ENCODE measurements around the gene RPS27L. TPM values are rescaled to one million over a fixed set of nuclear protein-coding genes. Genes with fewer than 3 reads are reported as not detected.

Gene RPS27L
- 100 to 1,000 TPM in 3 of 5 experiments, 10 to 100 TPM in 2; 38.7 to 248 (median 111) TPM for total RNA-seq
- polyA plus RNA-seq, result 100 to 1,000 TPM in 1 of 2 donors, 10 to 100 TPM in 1; 86.8 to 224 TPM
- total RNA-seq, result 25.4 reads per million, percentile 56 among the genes with 10 or more reads in this experiment

DNA sequence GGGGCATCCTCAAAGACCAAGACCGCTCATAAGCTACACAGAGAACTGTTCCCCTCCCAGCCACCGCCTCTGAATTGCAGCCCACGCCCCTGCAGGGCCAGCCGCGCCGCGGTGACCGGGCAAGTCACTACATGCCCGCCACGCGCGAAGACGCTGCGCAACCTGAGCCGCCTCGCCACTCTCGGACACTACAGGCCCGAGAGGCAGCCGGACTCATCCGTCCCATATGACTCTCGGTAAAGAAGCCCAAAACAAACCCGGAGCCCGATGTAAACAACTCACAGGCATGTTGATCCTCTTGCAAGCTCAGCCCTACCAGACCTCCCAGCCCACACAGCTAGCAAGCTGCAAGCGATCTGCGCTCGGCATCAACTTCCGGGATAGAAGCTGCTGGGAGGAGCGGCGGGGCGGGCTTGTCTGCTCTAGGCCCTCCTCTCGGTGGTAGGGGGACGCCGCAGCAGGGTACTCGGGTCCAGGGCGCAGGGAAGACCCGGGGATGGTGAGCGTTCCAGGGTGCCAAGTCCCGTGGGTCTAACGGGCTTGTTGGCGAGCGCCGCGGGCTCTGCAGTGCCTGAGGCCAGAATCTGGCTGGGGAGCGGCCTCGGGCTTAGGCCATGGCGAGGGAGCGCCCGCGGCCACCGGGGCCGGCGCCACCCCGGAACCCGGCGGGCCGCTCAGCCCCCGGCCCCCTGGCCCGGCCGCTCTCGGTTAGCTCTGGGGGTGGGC is at the start of gene RPS27L:
TSS of gene RPS27L (minus strand) at position 360 of the 726 bp plus-strand sequence. CDS start at position 288, 72 bp downstream.
- peak; percentile 72 to 89 (median 84) for DNase-seq
- no peaks in the 10 kb centered on the region for H3K27me3 ChIP-seq (ENCODE audit: control insufficient read depth in 2 of 2, insufficient read depth in 2 of 2, low read length in 2 of 2)
- H3K9me3 ChIP-seq (ENCODE audit: control insufficient read depth in 2 of 3, low read length in 3 of 3), result no peaks in the 10 kb centered on the region
- ChIA-PET CTCF (interaction anchor here (0.5 to 1.4 kb wide), 7 partner anchors 12 to 1827 kb away, joined by 3 to 4 read pairs (median 4); no protein-coding TSS in a partner anchor), POLR2A (interaction anchor here (0.7 to 5.3 kb wide), 23 partner anchors 8 to 935 kb away, joined by 3 to 49 read pairs (median 5); partner anchors contain the start of genes APH1B and RAB8B)
- intact Hi-C loops (cut with micrococcal nuclease), result loop anchor here (1.0 to 5.0 kb wide), 10 partner anchors 14 to 131 kb away; partner anchors contain the start of genes APH1B (in 2 of the 2), LACTB (in 2 of the 2) and RAB8B (in 1 of the 2)
- peak within 1 kb of the TSS; percentile 100 for H3K4me3 ChIP-seq (ENCODE audit: low read length)
- Mint-ChIP-seq H3K9me3 (no peaks in the 10 kb centered on the region), H3K27me3 (no peaks in the 10 kb centered on the region), H3K36me3 (peaks cover 0 to 29% (median 5%) of the 10 kb centered on the region in 5 donors), H3K27ac (peak within 1 kb of the TSS; percentile 93 to 99 (median 97)), H3K4me1 (peaks cover 4 to 37% (median 25%) of the 10 kb centered on the region in 7 donors), H3K4me3 (peak within 1 kb of the TSS; percentile 89 to 100 (median 98))
- H3K36me3 ChIP-seq (ENCODE audit: control insufficient read depth in 2 of 3, insufficient read depth in 3 of 3, low read length in 3 of 3), result peaks cover 0 to 9% (median 0%) of the 10 kb centered on the region in 3 experiments
- H3K27ac ChIP-seq (ENCODE audit: low read depth, low read length), result peak within 1 kb of the TSS; percentile 86
- peak; percentile 97 for ATAC-seq
- H3K4me1 ChIP-seq (ENCODE audit: control insufficient read depth in 2 of 2, insufficient read depth in 2 of 2, low read length in 2 of 2), result peaks cover 10 to 11% of the 10 kb centered on the region in 2 donors

DNA sequence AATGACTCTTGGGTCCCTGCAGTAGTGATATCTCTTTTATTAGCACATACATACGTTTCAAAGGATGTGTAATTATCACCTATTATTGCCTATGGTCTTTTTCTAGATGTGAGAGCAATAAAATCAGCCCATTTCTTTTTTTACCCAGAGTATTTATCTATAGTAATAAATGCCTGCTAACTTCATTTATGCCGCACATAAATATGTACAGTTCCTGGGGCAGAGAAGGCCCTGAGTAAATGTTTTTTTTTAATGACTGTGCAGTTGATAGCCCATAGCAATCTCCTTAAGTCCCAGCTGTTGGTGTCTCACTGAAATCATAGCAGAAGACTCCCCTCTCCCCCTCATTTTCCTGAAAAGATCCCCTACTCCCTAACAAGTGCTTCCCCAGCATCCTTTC is 48.8 kb upstream of the RPS27L start:
- Histone ChIP-seq H3K36me3 (ENCODE audit: control insufficient read depth in 2 of 3, insufficient read depth in 3 of 3, low read length in 3 of 3) (no peaks in the 10 kb centered on the region), H3K4me3 (ENCODE audit: low read length) (no peak overlapping the region), H3K4me1 (ENCODE audit: control insufficient read depth in 2 of 2, insufficient read depth in 2 of 2, low read length in 2 of 2) (peaks cover 47 to 64% of the 10 kb centered on the region in 2 donors), H3K27me3 (ENCODE audit: control insufficient read depth in 2 of 2, insufficient read depth in 2 of 2, low read length in 2 of 2) (no peaks in the 10 kb centered on the region), H3K27ac (ENCODE audit: low read depth, low read length) (no peak overlapping the region), H3K9me3 (ENCODE audit: control insufficient read depth in 2 of 3, low read length in 3 of 3) (no peaks in the 10 kb centered on the region)
- intact Hi-C loops (cut with micrococcal nuclease), result no loop called here
- DNase-seq, result no peak
- Mint-ChIP-seq H3K4me1 (peaks cover 67 to 98% (median 91%) of the 10 kb centered on the region in 7 donors), H3K27ac (peak overlapping the region in 8 of 9 donors; percentile 2 to 67 (median 28)), H3K27me3 (no peaks in the 10 kb centered on the region), H3K9me3 (peaks cover 0 to 3% (median 0%) of the 10 kb centered on the region in 11 donors), H3K4me3 (peak overlapping the region in 4 of 10 donors; percentile 11 to 35 (median 16)), H3K36me3 (peaks cover 3 to 36% (median 21%) of the 10 kb centered on the region in 5 donors)
- ChIA-PET CTCF (no interaction called here), POLR2A (interaction anchor here (0.6 kb wide), 1 partner anchor 663 kb away, joined by 3 read pairs; no protein-coding TSS in a partner anchor)
- ATAC-seq, result no peak

DNA sequence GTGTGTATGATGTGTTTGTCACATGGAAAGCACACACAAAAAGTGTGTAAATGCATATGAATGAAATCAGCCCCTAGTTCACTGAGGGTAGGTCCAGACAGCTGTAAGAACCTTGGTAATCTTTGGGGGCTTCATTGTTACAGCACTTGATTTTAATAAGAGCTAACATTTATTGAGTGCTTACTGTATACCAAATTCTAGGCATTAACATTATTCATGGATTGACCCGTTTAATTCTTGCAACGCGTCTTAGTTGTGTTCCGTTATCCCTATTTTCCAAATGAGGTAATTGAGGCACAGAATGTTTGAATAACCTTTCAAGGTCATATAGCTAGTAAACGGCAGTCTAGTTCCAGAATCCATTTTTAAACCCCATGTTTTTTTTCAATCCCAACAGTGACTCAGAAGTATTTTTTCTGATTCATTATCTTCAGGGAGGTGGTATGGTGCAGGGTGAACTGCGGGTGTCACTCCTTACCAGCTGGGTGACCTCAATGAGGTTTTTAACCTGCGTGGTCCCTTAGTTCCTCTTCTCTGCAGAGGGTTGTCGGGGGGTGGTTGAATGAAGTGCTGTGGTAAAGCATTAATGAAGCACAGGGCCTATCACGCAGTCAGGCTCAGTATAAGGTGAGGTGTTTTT is 46.3 kb upstream of the RPS27L start:
- Mint-ChIP-seq H3K4me1 (peaks cover 70 to 98% (median 93%) of the 10 kb centered on the region in 7 donors), H3K27me3 (no peaks in the 10 kb centered on the region), H3K36me3 (peaks cover 3 to 39% (median 29%) of the 10 kb centered on the region in 5 donors), H3K27ac (peak overlapping the region in 7 of 9 donors; percentile 29 to 76 (median 59)), H3K9me3 (peaks cover 0 to 3% (median 0%) of the 10 kb centered on the region in 11 donors), H3K4me3 (peak overlapping the region; percentile 3 to 65 (median 36))
- Histone ChIP-seq H3K36me3 (ENCODE audit: control insufficient read depth in 2 of 3, insufficient read depth in 3 of 3, low read length in 3 of 3) (no peaks in the 10 kb centered on the region), H3K9me3 (ENCODE audit: control insufficient read depth in 2 of 3, low read length in 3 of 3) (no peaks in the 10 kb centered on the region), H3K27ac (ENCODE audit: low read depth, low read length) (no peak overlapping the region), H3K27me3 (ENCODE audit: control insufficient read depth in 2 of 2, insufficient read depth in 2 of 2, low read length in 2 of 2) (no peaks in the 10 kb centered on the region), H3K4me3 (ENCODE audit: low read length) (no peak overlapping the region), H3K4me1 (ENCODE audit: control insufficient read depth in 2 of 2, insufficient read depth in 2 of 2, low read length in 2 of 2) (peaks cover 59 to 70% of the 10 kb centered on the region in 2 donors)
- intact Hi-C loops (cut with micrococcal nuclease), result no loop called here
- DNase-seq (peak in 5 of 9 donors; percentile 18 to 54 (median 40)), ATAC-seq (peak; percentile 88)
- POLR2A ChIA-PET, result interaction anchor here (0.9 to 5.2 kb wide), 4 partner anchors 12 to 71 kb away, joined by 3 to 27 read pairs (median 6); no protein-coding TSS in a partner anchor
- CTCF ChIA-PET, result interaction anchor here (0.6 to 0.9 kb wide), 2 partner anchors 20 to 29 kb away, joined by 3 to 4 read pairs; no protein-coding TSS in a partner anchor

DNA sequence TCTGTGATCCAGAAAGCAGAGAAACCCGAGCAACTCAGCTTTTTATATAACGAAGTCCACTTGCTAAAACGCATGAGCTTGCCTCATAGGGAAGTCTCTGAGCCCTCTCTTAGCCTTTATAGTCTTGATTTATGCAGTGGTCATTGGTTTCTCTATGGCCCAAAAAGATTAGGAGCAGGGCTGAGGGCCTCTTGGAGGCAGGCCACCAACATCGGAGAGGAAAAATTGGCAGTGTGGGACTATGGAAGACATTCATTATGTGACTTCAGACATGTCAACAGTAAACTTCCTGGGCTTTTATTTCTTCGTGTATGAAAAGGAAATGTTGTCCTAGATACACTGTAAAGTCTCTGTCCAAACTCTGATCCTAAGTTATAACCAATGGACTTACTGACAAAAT is 45.6 kb upstream of the RPS27L start:
- ATAC-seq (no peak), DNase-seq (no peak)
- Mint-ChIP-seq H3K4me1 (peaks cover 71 to 98% (median 93%) of the 10 kb centered on the region in 7 donors), H3K27me3 (no peaks in the 10 kb centered on the region), H3K27ac (peak overlapping the region in 7 of 9 donors; percentile 25 to 90 (median 53)), H3K4me3 (peak overlapping the region in 8 of 10 donors; percentile 14 to 70 (median 55)), H3K36me3 (peaks cover 3 to 40% (median 28%) of the 10 kb centered on the region in 5 donors), H3K9me3 (peaks cover 0 to 3% (median 0%) of the 10 kb centered on the region in 11 donors)
- Histone ChIP-seq H3K9me3 (ENCODE audit: control insufficient read depth in 2 of 3, low read length in 3 of 3) (no peaks in the 10 kb centered on the region), H3K4me1 (ENCODE audit: control insufficient read depth in 2 of 2, insufficient read depth in 2 of 2, low read length in 2 of 2) (peaks cover 64 to 70% of the 10 kb centered on the region in 2 donors), H3K36me3 (ENCODE audit: control insufficient read depth in 2 of 3, insufficient read depth in 3 of 3, low read length in 3 of 3) (no peaks in the 10 kb centered on the region), H3K27ac (ENCODE audit: low read depth, low read length) (no peak overlapping the region), H3K27me3 (ENCODE audit: control insufficient read depth in 2 of 2, insufficient read depth in 2 of 2, low read length in 2 of 2) (no peaks in the 10 kb centered on the region), H3K4me3 (ENCODE audit: low read length) (no peak overlapping the region)
- ChIA-PET CTCF (interaction anchor here (0.6 to 1.5 kb wide), 3 partner anchors 8 to 679 kb away, joined by 3 to 6 read pairs (median 3); no protein-coding TSS in a partner anchor), POLR2A (interaction anchor here (0.6 to 5.2 kb wide), 5 partner anchors 11 to 78 kb away, joined by 3 to 27 read pairs (median 3); no protein-coding TSS in a partner anchor)
- intact Hi-C loops (cut with micrococcal nuclease), result no loop called here

DNA sequence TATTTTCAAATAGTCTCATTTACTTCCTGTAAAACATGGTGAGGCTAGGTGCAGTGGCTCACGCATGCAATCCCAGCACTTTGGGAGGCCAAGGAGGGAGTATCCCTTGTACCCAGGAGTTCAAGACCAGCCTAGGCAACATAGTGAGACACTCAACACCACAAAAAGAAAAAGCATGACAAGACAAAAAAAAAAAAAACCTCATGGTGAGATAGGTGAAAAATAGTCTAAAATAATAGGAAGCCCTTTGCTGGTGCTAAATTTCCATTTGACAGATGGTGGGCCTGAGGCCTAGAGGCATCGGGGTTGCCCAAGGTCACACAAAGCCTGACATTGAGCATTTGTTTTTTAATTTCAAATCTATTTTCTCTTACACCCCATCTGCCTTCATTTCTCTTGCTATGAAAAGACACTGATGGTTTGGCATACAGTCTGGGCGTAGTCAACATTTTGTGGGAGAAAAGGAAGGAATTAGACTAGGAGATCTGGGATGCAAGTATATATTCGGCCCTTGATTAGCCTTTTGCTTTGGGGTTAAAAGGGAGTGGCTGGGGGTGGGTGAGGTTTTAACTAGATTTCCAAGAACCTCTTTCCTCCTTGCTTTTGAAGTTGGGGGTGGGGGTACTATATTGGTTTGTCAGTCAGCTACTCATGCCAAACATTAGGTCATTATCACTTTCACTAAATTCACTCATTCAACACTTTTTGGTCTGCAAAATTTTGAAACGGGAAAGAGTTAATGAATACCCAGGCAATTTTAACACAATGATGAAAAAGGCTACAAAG is 43.4 kb upstream of the RPS27L start:
- H3K36me3 ChIP-seq (ENCODE audit: control insufficient read depth in 2 of 3, insufficient read depth in 3 of 3, low read length in 3 of 3), result no peaks in the 10 kb centered on the region
- no peak for ATAC-seq
- POLR2A ChIA-PET, result interaction anchor here (0.9 to 5.2 kb wide), 4 partner anchors 9 to 61 kb away, joined by 4 to 27 read pairs (median 4); no protein-coding TSS in a partner anchor
- H3K36me3 Mint-ChIP-seq, result peaks cover 0 to 34% (median 21%) of the 10 kb centered on the region in 5 donors
- peak overlapping the region in 8 of 9 donors; percentile 35 to 94 (median 76) for H3K27ac Mint-ChIP-seq
- no peaks in the 10 kb centered on the region for H3K27me3 Mint-ChIP-seq
- peak overlapping the region; percentile 55 to 75 (median 66) for H3K4me3 Mint-ChIP-seq
- intact Hi-C loops (cut with micrococcal nuclease), result loop anchor here in 1 of 2 donors (1.0 kb wide), 2 partner anchors 8 to 11 kb away; no protein-coding TSS in a partner anchor
- peak overlapping the region; percentile 14 for H3K4me3 ChIP-seq (ENCODE audit: low read length)
- peaks cover 62 to 98% (median 93%) of the 10 kb centered on the region in 7 donors for H3K4me1 Mint-ChIP-seq
- H3K27me3 ChIP-seq (ENCODE audit: control insufficient read depth in 2 of 2, insufficient read depth in 2 of 2, low read length in 2 of 2), result no peaks in the 10 kb centered on the region
- no peaks in the 10 kb centered on the region for H3K9me3 ChIP-seq (ENCODE audit: control insufficient read depth in 2 of 3, low read length in 3 of 3)
- no peak overlapping the region for H3K27ac ChIP-seq (ENCODE audit: low read depth, low read length)
- DNase-seq, result no peak
- CTCF ChIA-PET, result no interaction called here
- H3K9me3 Mint-ChIP-seq, result peaks cover 0 to 3% (median 0%) of the 10 kb centered on the region in 11 donors
- peaks cover 79 to 81% of the 10 kb centered on the region in 2 donors for H3K4me1 ChIP-seq (ENCODE audit: control insufficient read depth in 2 of 2, insufficient read depth in 2 of 2, low read length in 2 of 2)

All from naive thymus-derived CD4-positive, alpha-beta T cell (primary cell).